HCT116 (cell line): ENCODE data around the gene GLDN. TPM values are rescaled to one million over a fixed set of nuclear protein-coding genes. Genes with fewer than 3 reads are reported as not detected.

Experiments
- ATAC-seq: fragments of 200-7000 bp; cut with Tn5 transposase; 2 replicates; pipeline ENCODE4 v1.9.1; 2020; ENCODE audit warnings: mild to moderate bottlenecking, moderate library complexity
- BruUV-seq: library from RNA; stranded (reverse); fragments of 400-500 nt; replicated peaks from 2 replicates; lab custom pipeline; 2021; lab: Mats Ljungman, UMichigan
- CTCF ChIA-PET: fragments of 300-600 bp; sonication (Branson Sonifier 250); formaldehyde crosslinking; loops from one replicate; lab custom pipeline; 2021; ENCODE audit warnings: antibody characterized with exemption; lab: Charles Lee
- POLR2A ChIA-PET: fragments of 300-600, 350-600 bp; sonication (Branson Sonifier 250); formaldehyde crosslinking; loops from one replicate; lab custom pipeline; 2021; ENCODE audit warnings: antibody characterized with exemption; lab: Charles Lee
- RAD21 ChIA-PET, 2 experiments: fragments of 300-600 bp; sonication (Branson Sonifier 250); formaldehyde crosslinking; loops; one replicate each; lab custom pipeline; 2023; ENCODE audit warnings: low total read pairs in 2 of 2; ENCODE audit not compliant: uncharacterized antibody in 2 of 2, unreplicated experiment in 2 of 2, low non-redundant PET in 1 of 2; lab: Charles Lee
- DNase-seq: peaks from one replicate; pipeline ENCODE4 v3.0.0-alpha.2; 2010; ENCODE audit warnings: low read depth, low spot score
- H2AFZ ChIP-seq: fragments of 200-600 bp; shearing (Covaris generic), sonication (generic); 2 replicates; pipeline ENCODE4 v1.6.1; 2017; ENCODE audit warnings: low read depth, mixed run types, mixed read lengths, antibody characterized with exemption, low read length; ENCODE audit not compliant: poor library complexity, severe bottlenecking
- H3K27ac ChIP-seq: 2 replicates; pipeline ENCODE4 v1.5.1; 2012; ENCODE audit warnings: low read depth, low read length
- H3K27me3 ChIP-seq: fragments of 200-600 bp; sonication (generic); 2 replicates; pipeline ENCODE4 v1.6.1; 2016; ENCODE audit warnings: mixed run types, low read length, mixed read lengths; ENCODE audit not compliant: insufficient read depth
- H3K36me3 ChIP-seq, 2 experiments: fragments of 200-500 bp in 1 of 2; fragments of 200-600 bp in 1 of 2; sonication (Bioruptor generic) in 1 of 2; sonication (generic) in 1 of 2; 2 replicates each; pipeline versions ENCODE4 v1.5.1 to v1.6.1; 2014 to 2016; ENCODE audit warnings: low read length in 2 of 2, inconsistent platforms in 1 of 2, mixed read lengths in 1 of 2, mixed run types in 1 of 2; ENCODE audit not compliant: insufficient read depth in 2 of 2, control insufficient read depth in 1 of 2
- H3K4me1 ChIP-seq, 2 experiments: fragments of 200-600 bp in 1 of 2; sonication (generic) in 1 of 2; 2 replicates each; pipeline versions ENCODE4 v1.5.1 to v1.6.1; 2012 to 2017; ENCODE audit warnings: low read length in 2 of 2, inconsistent platforms in 1 of 2, mild to moderate bottlenecking in 1 of 2, mixed read lengths in 1 of 2, mixed run types in 1 of 2, moderate library complexity in 1 of 2; ENCODE audit not compliant: insufficient read depth in 2 of 2, control insufficient read depth in 1 of 2
- H3K4me2 ChIP-seq: fragments of 200-600 bp; sonication (generic); 2 replicates; pipeline ENCODE4 v1.6.1; 2017; ENCODE audit warnings: mixed run types, low read length, mixed read lengths
- H3K4me3 ChIP-seq, 2 experiments: fragments of 200-600 bp in 1 of 2; sonication (generic) in 1 of 2; replicated peaks in 1 of 2; 2 replicates each; pipeline ENCODE4 v1.5.1; 2011 to 2016; ENCODE audit warnings: low read length in 2 of 2, control low read depth in 1 of 2, low read depth in 1 of 2, mild to moderate bottlenecking in 1 of 2, mixed read lengths in 1 of 2, mixed run types in 1 of 2
- H3K79me2 ChIP-seq: fragments of 200-600 bp; sonication (generic); 2 replicates; pipeline ENCODE4 v1.6.1; 2017; ENCODE audit warnings: mild to moderate bottlenecking, mixed run types, low read length, moderate library complexity, mixed read lengths; ENCODE audit not compliant: insufficient read depth
- H3K9ac ChIP-seq: fragments of 200-600 bp; sonication (generic); 2 replicates; pipeline ENCODE4 v1.6.1; 2016; ENCODE audit warnings: low read length, mixed read lengths
- H3K9me2 ChIP-seq: fragments of 200-600 bp; sonication (generic), shearing (Covaris generic); 2 replicates; pipeline ENCODE4 v1.6.1; 2017; ENCODE audit warnings: mixed run types, mild to moderate bottlenecking, moderate library complexity; ENCODE audit not compliant: insufficient read depth
- H3K9me3 ChIP-seq, 2 experiments: fragments of 200-500 bp in 1 of 2; fragments of 200-600 bp in 1 of 2; sonication (Bioruptor generic) in 1 of 2; sonication (generic) in 1 of 2; 2 replicates each; pipeline ENCODE4 v1.6.1; 2014 to 2017; ENCODE audit warnings: low read length in 2 of 2, mixed read lengths in 2 of 2, inconsistent platforms in 1 of 2, low read depth in 1 of 2, mild to moderate bottlenecking in 1 of 2, mixed run types in 1 of 2, moderate library complexity in 1 of 2; ENCODE audit not compliant: control insufficient read depth in 1 of 2, insufficient read depth in 1 of 2
- H4K20me1 ChIP-seq: fragments of 200-600 bp; sonication (generic), shearing (Covaris generic); 2 replicates; pipeline ENCODE4 v1.6.1; 2017; ENCODE audit warnings: mixed run types, mild to moderate bottlenecking, moderate library complexity; ENCODE audit not compliant: insufficient read depth
- CBX3 ChIP-seq: IDR thresholded peaks from 2 replicates; pipeline ENCODE4 v1.6.1; 2012; ENCODE audit warnings: low read depth
- POLR2AphosphoS5 ChIP-seq: IDR thresholded peaks from 2 replicates; pipeline ENCODE4 v1.6.1; 2011; ENCODE audit warnings: mild to moderate bottlenecking, low read depth, low read length, moderate library complexity
- RAD21 ChIP-seq: IDR thresholded peaks from 2 replicates; pipeline ENCODE4 v1.6.1; 2012; ENCODE audit warnings: low read depth, mild to moderate bottlenecking
- TCF7L2 ChIP-seq: IDR thresholded peaks from 2 replicates; pipeline ENCODE4 v1.7.0; 2011; ENCODE audit warnings: borderline replicate concordance, inconsistent platforms; ENCODE audit not compliant: insufficient read depth, insufficient read length; ENCODE audit errors: extremely low read depth
- ZFX ChIP-seq: fragments of 450-650 bp; IDR thresholded peaks from 2 replicates; pipeline ENCODE4 v1.6.1; 2017
- intact Hi-C: fragments of 100-400 bp; cut with micrococcal nuclease; formaldehyde crosslinking; loops from 2 replicates; pipeline ENCODE4 v1.10.0; 2022
- total RNA-seq: library from RNA; stranded (reverse); gene quantifications from one replicate; pipeline ENCODE4 v1.2.1, GENCODE V29; 2021; ENCODE audit not compliant: unreplicated experiment
- TF ChIP-seq, protein P1 (sequence below): IDR thresholded peaks from 2 replicates; pipeline ENCODE4 v1.6.1; 2011; ENCODE audit warnings: mild to moderate bottlenecking, low read length, moderate library complexity; ENCODE audit not compliant: insufficient replicate concordance; ENCODE audit errors: extremely low read depth

Gene GLDN
- total RNA-seq, 1 experiment from 2014 or later: 3.0 TPM

DNA sequence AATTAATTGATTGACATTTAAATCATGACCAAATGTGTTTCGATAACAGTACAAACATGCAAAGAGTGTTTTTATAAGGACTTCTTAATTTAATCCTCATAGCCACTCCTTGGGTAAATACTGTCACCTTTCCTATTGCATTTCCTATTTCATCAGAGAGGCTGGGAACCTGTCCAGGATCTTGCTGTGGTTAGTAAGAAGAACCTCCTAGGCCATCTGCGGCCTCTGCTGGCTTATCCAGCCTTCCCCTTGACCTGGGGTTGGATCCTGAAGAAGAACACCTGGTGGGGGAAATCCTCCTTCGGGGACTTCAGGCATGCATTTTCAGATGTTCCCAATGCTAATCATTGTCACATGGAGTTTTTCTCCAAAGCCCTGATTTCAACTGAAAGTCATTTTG is 25.5 kb downstream of the GLDN start (continued):
- TF ChIP-seq RAD21: no peak

DNA sequence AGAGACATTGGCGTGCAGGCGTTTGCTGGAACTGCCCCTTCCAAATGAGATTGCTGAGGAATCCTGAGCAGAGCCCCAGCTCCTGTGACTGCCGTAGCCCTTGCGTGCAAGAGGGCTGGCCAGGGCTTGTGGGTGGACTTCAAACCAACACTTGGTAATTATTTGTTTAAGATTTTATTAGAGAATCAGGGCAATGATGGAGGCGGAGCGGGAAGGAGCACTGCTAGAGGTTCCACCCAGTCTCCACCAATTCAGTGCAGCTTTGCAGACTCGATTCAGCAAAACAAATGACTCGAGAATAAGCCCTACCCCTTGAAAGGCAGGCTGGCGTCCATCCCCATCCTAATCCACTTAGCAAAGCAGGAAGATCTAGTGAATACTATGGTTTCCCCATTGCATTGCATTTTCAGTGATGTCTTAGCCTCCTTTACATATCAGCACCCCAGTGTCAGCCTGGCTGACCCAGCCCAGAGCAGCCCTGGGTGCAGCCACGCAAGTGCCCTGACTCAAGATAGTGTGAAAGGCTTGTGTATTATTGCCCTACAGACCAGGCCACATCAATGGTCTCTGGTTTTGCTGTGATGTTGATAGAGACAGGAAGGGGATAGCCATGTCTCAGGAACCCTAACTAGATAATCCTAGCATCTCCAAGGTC is 26.0 kb downstream of the GLDN start:
- H3K9me2 ChIP-seq: no peaks in the 10 kb centered on the region
- ATAC-seq: no peak
- BruUV-seq: no TSS peak
- ChIA-PET CTCF (no interaction called here), POLR2A (no interaction called here), RAD21 (no interaction called here)
- H2AFZ ChIP-seq: no peak overlapping the region
- H3K27ac ChIP-seq: no peak overlapping the region
- TF ChIP-seq RAD21 (no peak), CBX3 (no peak), TCF7L2 (no peak), ZFX (no peak), POLR2AphosphoS5 (no peak)
- TF ChIP-seq, protein P1, sequence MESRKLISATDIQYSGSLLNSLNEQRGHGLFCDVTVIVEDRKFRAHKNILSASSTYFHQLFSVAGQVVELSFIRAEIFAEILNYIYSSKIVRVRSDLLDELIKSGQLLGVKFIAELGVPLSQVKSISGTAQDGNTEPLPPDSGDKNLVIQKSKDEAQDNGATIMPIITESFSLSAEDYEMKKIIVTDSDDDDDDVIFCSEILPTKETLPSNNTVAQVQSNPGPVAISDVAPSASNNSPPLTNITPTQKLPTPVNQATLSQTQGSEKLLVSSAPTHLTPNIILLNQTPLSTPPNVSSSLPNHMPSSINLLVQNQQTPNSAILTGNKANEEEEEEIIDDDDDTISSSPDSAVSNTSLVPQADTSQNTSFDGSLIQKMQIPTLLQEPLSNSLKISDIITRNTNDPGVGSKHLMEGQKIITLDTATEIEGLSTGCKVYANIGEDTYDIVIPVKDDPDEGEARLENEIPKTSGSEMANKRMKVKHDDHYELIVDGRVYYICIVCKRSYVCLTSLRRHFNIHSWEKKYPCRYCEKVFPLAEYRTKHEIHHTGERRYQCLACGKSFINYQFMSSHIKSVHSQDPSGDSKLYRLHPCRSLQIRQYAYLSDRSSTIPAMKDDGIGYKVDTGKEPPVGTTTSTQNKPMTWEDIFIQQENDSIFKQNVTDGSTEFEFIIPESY: no peak
- no peak overlapping the region for H3K4me3 ChIP-seq
- H3K4me2 ChIP-seq: no peak overlapping the region
- no peak overlapping the region for H3K9ac ChIP-seq
- intact Hi-C loops: no loop called here
- no peaks in the 10 kb centered on the region for H3K4me1 ChIP-seq
- no peaks in the 10 kb centered on the region for H3K9me3 ChIP-seq
- DNase-seq: no peak
- H3K79me2 ChIP-seq: no peaks in the 10 kb centered on the region
- H4K20me1 ChIP-seq: no peaks in the 10 kb centered on the region
- no peaks in the 10 kb centered on the region for H3K36me3 ChIP-seq
- no peaks in the 10 kb centered on the region for H3K27me3 ChIP-seq
